ENCODE data around the gene GNAO1.
A peak's percentile ranks its signal among the peaks of the same experiment; 100 is the strongest.

The GNAO1 gene

GRCh38 chr16:56262551-56263245 lies 71.4 kb downstream of the GNAO1 start:
- Mint-ChIP-seq H3K4me3 (peak overlapping the region; percentile 57), H3K9me3 (no peaks in the 10 kb centered on the region), H3K36me3 (no peaks in the 10 kb centered on the region), H3K27ac (peak overlapping the region; percentile 64), H3K4me1 (peaks cover 43% of the 10 kb centered on the region)
- ATAC-seq (no peak), DNase-seq (ENCODE audit: low spot score in 2 of 2) (no peak)

- DNase-seq (ENCODE audit: low spot score in 2 of 2), result no peak
- Mint-ChIP-seq H3K9me3 (no peaks in the 10 kb centered on the region), H3K4me1 (peaks cover 54% of the 10 kb centered on the region), H3K27ac (peak overlapping the region; percentile 48), H3K36me3 (no peaks in the 10 kb centered on the region), H3K4me3 (no peak overlapping the region)
- ATAC-seq, result no peak
Measured at GRCh38 chr16:56263711-56264608, 72.7 kb downstream of the GNAO1 start.

- no peak overlapping the region for H3K4me3 Mint-ChIP-seq
- H3K27ac Mint-ChIP-seq, result peak overlapping the region; percentile 48
- peaks cover 60% of the 10 kb centered on the region for H3K4me1 Mint-ChIP-seq
- no peaks in the 10 kb centered on the region for H3K36me3 Mint-ChIP-seq
- H3K9me3 Mint-ChIP-seq, result no peaks in the 10 kb centered on the region
- ATAC-seq (no peak), DNase-seq (ENCODE audit: low spot score in 2 of 2) (no peak)
Measured at GRCh38 chr16:56264609-56264972, 73.3 kb downstream of the GNAO1 start.

GRCh38 chr16:56265184-56265583 lies 73.9 kb downstream of the GNAO1 start:
- Mint-ChIP-seq H3K4me1 (peaks cover 60% of the 10 kb centered on the region), H3K4me3 (no peak overlapping the region), H3K27ac (no peak overlapping the region)

GRCh38 chr16:56265746-56266145 lies 74.5 kb downstream of the GNAO1 start:
- no peaks in the 10 kb centered on the region for H3K36me3 Mint-ChIP-seq
- ATAC-seq, result no peak
- no peaks in the 10 kb centered on the region for H3K9me3 Mint-ChIP-seq
- peaks cover 60% of the 10 kb centered on the region for H3K4me1 Mint-ChIP-seq
- DNase-seq (ENCODE audit: low spot score in 2 of 2), result no peak
- H3K27ac Mint-ChIP-seq, result peak overlapping the region; percentile 5
- no peak overlapping the region for H3K4me3 Mint-ChIP-seq

More at GRCh38 chr16:56265184-56265583, 73.9 kb downstream of the GNAO1 start:
- no peaks in the 10 kb centered on the region for H3K9me3 Mint-ChIP-seq
- H3K36me3 Mint-ChIP-seq, result no peaks in the 10 kb centered on the region
- DNase-seq (ENCODE audit: low spot score in 2 of 2) (no peak), ATAC-seq (no peak)

- peak overlapping the region; percentile 5 for H3K27ac Mint-ChIP-seq
- DNase-seq (ENCODE audit: low spot score in 2 of 2) (no peak), ATAC-seq (no peak)
- no peaks in the 10 kb centered on the region for H3K9me3 Mint-ChIP-seq
- H3K4me3 Mint-ChIP-seq, result no peak overlapping the region
- no peaks in the 10 kb centered on the region for H3K36me3 Mint-ChIP-seq
- H3K4me1 Mint-ChIP-seq, result peaks cover 50% of the 10 kb centered on the region
Measured at GRCh38 chr16:56266641-56267607, 75.6 kb downstream of the GNAO1 start.

- Mint-ChIP-seq H3K36me3 (no peaks in the 10 kb centered on the region), H3K4me3 (no peak overlapping the region), H3K27ac (no peak overlapping the region), H3K9me3 (no peaks in the 10 kb centered on the region), H3K4me1 (peaks cover 41% of the 10 kb centered on the region)
- no peak for DNase-seq (ENCODE audit: low spot score in 2 of 2)
- ATAC-seq, result no peak
Measured at GRCh38 chr16:56267888-56268287, 76.6 kb downstream of the GNAO1 start.

GRCh38 chr16:56268799-56269198 lies 77.5 kb downstream of the GNAO1 start:
- no peak for DNase-seq (ENCODE audit: low spot score in 2 of 2)
- no peak for ATAC-seq
- Mint-ChIP-seq H3K36me3 (no peaks in the 10 kb centered on the region), H3K9me3 (no peaks in the 10 kb centered on the region), H3K27ac (no peak overlapping the region), H3K4me1 (peaks cover 33% of the 10 kb centered on the region), H3K4me3 (no peak overlapping the region)

GRCh38 chr16:56269281-56269680 lies 78.0 kb downstream of the GNAO1 start:
- no peaks in the 10 kb centered on the region for H3K36me3 Mint-ChIP-seq
- no peak overlapping the region for H3K4me3 Mint-ChIP-seq
- H3K4me1 Mint-ChIP-seq, result peaks cover 33% of the 10 kb centered on the region
- H3K9me3 Mint-ChIP-seq, result no peaks in the 10 kb centered on the region
- ATAC-seq (no peak), DNase-seq (ENCODE audit: low spot score in 2 of 2) (no peak)
- H3K27ac Mint-ChIP-seq, result peak overlapping the region; percentile 36

- no peak overlapping the region for H3K27ac Mint-ChIP-seq
- no peaks in the 10 kb centered on the region for H3K36me3 Mint-ChIP-seq
- DNase-seq (ENCODE audit: low spot score in 2 of 2) (no peak), ATAC-seq (no peak)
- H3K9me3 Mint-ChIP-seq, result no peaks in the 10 kb centered on the region
- no peak overlapping the region for H3K4me3 Mint-ChIP-seq
- H3K4me1 Mint-ChIP-seq, result peaks cover 29% of the 10 kb centered on the region
Measured at GRCh38 chr16:56269811-56270684, 78.8 kb downstream of the GNAO1 start.

- Mint-ChIP-seq H3K4me1 (peaks cover 29% of the 10 kb centered on the region), H3K36me3 (no peaks in the 10 kb centered on the region), H3K4me3 (no peak overlapping the region), H3K27ac (no peak overlapping the region), H3K9me3 (no peaks in the 10 kb centered on the region)
- DNase-seq (ENCODE audit: low spot score in 2 of 2) (no peak), ATAC-seq (no peak)
Measured at GRCh38 chr16:56270828-56271227, 79.5 kb downstream of the GNAO1 start.

- H3K4me3 Mint-ChIP-seq, result no peak overlapping the region
- H3K4me1 Mint-ChIP-seq, result peaks cover 29% of the 10 kb centered on the region
- ATAC-seq (no peak), DNase-seq (ENCODE audit: low spot score in 2 of 2) (no peak)
- H3K27ac Mint-ChIP-seq, result no peak overlapping the region
- H3K36me3 Mint-ChIP-seq, result no peaks in the 10 kb centered on the region
- H3K9me3 Mint-ChIP-seq, result no peaks in the 10 kb centered on the region
Measured at GRCh38 chr16:56272583-56272894, 81.2 kb downstream of the GNAO1 start.

GRCh38 chr16:56273615-56274014 lies 82.3 kb downstream of the GNAO1 start:
- Mint-ChIP-seq H3K27ac (no peak overlapping the region), H3K4me3 (no peak overlapping the region), H3K9me3 (no peaks in the 10 kb centered on the region), H3K36me3 (peaks cover 4% of the 10 kb centered on the region), H3K4me1 (peaks cover 32% of the 10 kb centered on the region)
- no peak for ATAC-seq
- DNase-seq (ENCODE audit: low spot score in 2 of 2), result no peak

GRCh38 chr16:56274369-56274768 lies 83.1 kb downstream of the GNAO1 start:
- Mint-ChIP-seq H3K36me3 (peaks cover 4% of the 10 kb centered on the region), H3K4me3 (no peak overlapping the region), H3K9me3 (no peaks in the 10 kb centered on the region), H3K4me1 (peaks cover 32% of the 10 kb centered on the region), H3K27ac (no peak overlapping the region)
- ATAC-seq (no peak), DNase-seq (ENCODE audit: low spot score in 2 of 2) (no peak)
